ENCODE measurements around the gene NTM.

- TF ChIP-seq POLR2A (IDR thresholded peaks at IDR 0.05; ENCODE audit: low read depth, low read length), result no peak
- TF ChIP-seq CTCF (IDR thresholded peaks at IDR 0.05; ENCODE audit: extremely low read depth in 1 of 2, insufficient read depth in 1 of 2, low read depth in 1 of 2, low read length in 2 of 2), result no peak
- no peak for TF ChIP-seq POLR2AphosphoS5 (IDR thresholded peaks at IDR 0.05; ENCODE audit: insufficient read depth, low read depth, low read length)
- no peak for TF ChIP-seq EZH2 (IDR thresholded peaks at IDR 0.05; ENCODE audit: borderline replicate concordance, low read depth, low read length, severe bottlenecking)
- no peak for TF ChIP-seq MYC (IDR thresholded peaks at IDR 0.05; ENCODE audit: low read depth, low read length)
- TF ChIP-seq MAX (IDR thresholded peaks at IDR 0.05; ENCODE audit: insufficient read depth, insufficient read length), result no peak
- no peak for TF ChIP-seq GATA2 (IDR thresholded peaks at IDR 0.05; ENCODE audit: insufficient read depth, insufficient read length, low read depth, low read length)
- no peak for TF ChIP-seq JUN (IDR thresholded peaks at IDR 0.05; ENCODE audit: borderline replicate concordance, insufficient read depth, insufficient read length, low read depth)
- TF ChIP-seq FOS (IDR thresholded peaks at IDR 0.05; ENCODE audit: borderline replicate concordance, insufficient read depth, low read length), result no peak
Observed at GRCh38 chr11:131483877-131484276, 113.5 kb downstream of the NTM start.

All from endothelial cell of umbilical vein (primary cell).